Endodermal cell (in vitro differentiated cells): ENCODE measurements around the gene MYO5A. TPM values are rescaled to one million over a fixed set of nuclear protein-coding genes. Genes with fewer than 3 reads are reported as not detected.
"Not testable (repeated sequence)": the region's sequence is repeated elsewhere in the genome, so short reads cannot be mapped to it uniquely, and the experiment has no call there.

Experiments
- DNase-seq: peaks from one replicate; pipeline ENCODE4 v3.0.0-alpha.2; 2017
- H3K27ac ChIP-seq: 2 replicates; pipeline ENCODE4 v1.5.1; 2013; ENCODE audit warnings: mild to moderate bottlenecking, low read depth, low read length, moderate library complexity
- H3K27me3 ChIP-seq: 2 replicates; pipeline ENCODE4 v1.6.1; 2013; ENCODE audit warnings: mild to moderate bottlenecking, low read length, moderate library complexity; ENCODE audit not compliant: insufficient read depth, control insufficient read depth, poor library complexity, severe bottlenecking
- H3K36me3 ChIP-seq: 2 replicates; pipeline ENCODE4 v1.7.0; 2013; ENCODE audit warnings: mild to moderate bottlenecking, low read length, moderate library complexity; ENCODE audit not compliant: control insufficient read depth, insufficient read depth
- H3K4me1 ChIP-seq: one replicate; pipeline ENCODE4 v1.7.0; 2013; ENCODE audit warnings: low read length; ENCODE audit not compliant: control insufficient read depth, insufficient read depth
- H3K4me3 ChIP-seq: 2 replicates; pipeline ENCODE4 v1.5.1; 2013; ENCODE audit warnings: mild to moderate bottlenecking, low read length, moderate library complexity
- H3K9ac ChIP-seq: 2 replicates; pipeline ENCODE4 v1.6.1; 2013; ENCODE audit warnings: mild to moderate bottlenecking, low read length, moderate library complexity; ENCODE audit not compliant: poor library complexity, severe bottlenecking; ENCODE audit errors: extremely low read depth
- H3K9me3 ChIP-seq: 2 replicates; pipeline ENCODE4 v1.6.1; 2013; ENCODE audit warnings: mild to moderate bottlenecking, low read length, moderate library complexity; ENCODE audit not compliant: control insufficient read depth
- H3K27ac Mint-ChIP-seq: 2 replicates; pipeline ENCODE4 v1.8.0; 2020; ENCODE audit warnings: mixed read lengths
- H3K27me3 Mint-ChIP-seq: 2 replicates; pipeline ENCODE4 v1.8.0; 2021; ENCODE audit warnings: mild to moderate bottlenecking, mixed read lengths; ENCODE audit not compliant: insufficient read depth
- H3K36me3 Mint-ChIP-seq: 2 replicates; pipeline ENCODE4 v1.8.0; 2020; ENCODE audit warnings: low read depth, mixed read lengths
- H3K4me1 Mint-ChIP-seq: 2 replicates; pipeline ENCODE4 v1.8.0; 2020; ENCODE audit warnings: mixed read lengths
- H3K4me3 Mint-ChIP-seq: 2 replicates; pipeline ENCODE4 v1.8.0; 2020; ENCODE audit warnings: mild to moderate bottlenecking, moderate library complexity, mixed read lengths
- H3K9me3 Mint-ChIP-seq: 2 replicates; pipeline ENCODE4 v1.8.0; 2020; ENCODE audit warnings: mild to moderate bottlenecking, mixed read lengths
- CTCF ChIP-seq: fragments of 200-600 bp; sonication (generic); conservative IDR thresholded peaks from 2 replicates; pipeline ENCODE4 v1.5.0; 2021; ENCODE audit warnings: antibody characterized with exemption, mild to moderate bottlenecking
- WGBS, 2 experiments: methylation state at CpG; one replicate each; pipeline versions ENCODE4 v1.1.5 to v1.1.7; 2013; ENCODE audit warnings: missing lambda C conversion rate in 2 of 2, mixed read lengths in 1 of 2; ENCODE audit not compliant: insufficient coverage in 1 of 2, insufficient read length in 1 of 2; 5-methylcytosine and 5-hydroxymethylcytosine counted together
- total RNA-seq, 2 donors: library from RNA; stranded (reverse); fragmentation: NEBNext Ultra II Directional in 1 of 2; extraction: Animal tissue kit (Norgen Biotek cat#: 25700) in 1 of 2; gene quantifications; 2 replicates in 1 of 2; 3 replicates in 1 of 2; pipeline ENCODE4 v1.2.1, GENCODE V29; 2021

Gene MYO5A
- total RNA-seq, 2 donors from 2014 or later = 10.0 to 13.1 TPM

GRCh38 chr15:52567871-52568600, 39.4 kb upstream of the MYO5A start:
- Histone ChIP-seq H3K27me3 (no peaks in the 10 kb centered on the region), H3K27ac (peak overlapping the region; percentile 95), H3K4me3 (peak overlapping the region; percentile 85), H3K36me3 (peaks cover 17% of the 10 kb centered on the region), H3K4me1 (no peaks in the 10 kb centered on the region), H3K9me3 (no peaks in the 10 kb centered on the region), H3K9ac (peak overlapping the region; percentile 97)
- H3K27me3 Mint-ChIP-seq = no peaks in the 10 kb centered on the region
- H3K9me3 Mint-ChIP-seq = no peaks in the 10 kb centered on the region
- DNase-seq = peak; percentile 63
- H3K4me1 Mint-ChIP-seq = peaks cover 17% of the 10 kb centered on the region
- TF ChIP-seq CTCF = no peak
- WGBS, 2 experiments = 0 to 2% methylated on average over 16 to 25 of the region's 25 CpGs
- H3K36me3 Mint-ChIP-seq = no peaks in the 10 kb centered on the region
- peak overlapping the region; percentile 98 for H3K4me3 Mint-ChIP-seq
- H3K27ac Mint-ChIP-seq = peak overlapping the region; percentile 99

- DNase-seq = no peak
- H3K4me3 Mint-ChIP-seq = peak overlapping the region; percentile 98
- Histone ChIP-seq H3K27me3 (no peaks in the 10 kb centered on the region), H3K4me3 (peak overlapping the region; percentile 85), H3K4me1 (no peaks in the 10 kb centered on the region), H3K9me3 (no peaks in the 10 kb centered on the region), H3K36me3 (peaks cover 19% of the 10 kb centered on the region), H3K27ac (no peak overlapping the region), H3K9ac (peak overlapping the region; percentile 97)
- no peaks in the 10 kb centered on the region for H3K27me3 Mint-ChIP-seq
- H3K36me3 Mint-ChIP-seq = no peaks in the 10 kb centered on the region
- WGBS, 2 experiments = 88 to 100% methylated on average over 1 to 3 of the region's 4 CpGs
- no peak overlapping the region for H3K27ac Mint-ChIP-seq
- H3K4me1 Mint-ChIP-seq = peaks cover 20% of the 10 kb centered on the region
- no peaks in the 10 kb centered on the region for H3K9me3 Mint-ChIP-seq
- no peak for TF ChIP-seq CTCF
Measured at GRCh38 chr15:52566889-52567288, 38.2 kb upstream of the MYO5A start.

GRCh38 chr15:52565417-52566358, 37.0 kb upstream of the MYO5A start:
- H3K4me1 ChIP-seq, H3K27me3 ChIP-seq, H3K27ac ChIP-seq, H3K9me3 Mint-ChIP-seq, H3K36me3 Mint-ChIP-seq, H3K9ac ChIP-seq, H3K27me3 Mint-ChIP-seq, H3K9me3 ChIP-seq, H3K4me3 ChIP-seq, DNase-seq, H3K4me3 Mint-ChIP-seq: not testable (repeated sequence)
- peaks cover 23% of the 10 kb centered on the region for H3K4me1 Mint-ChIP-seq
- H3K27ac Mint-ChIP-seq = peak overlapping the region; percentile 13
- WGBS, 2 experiments = 91 to 95% methylated on average over 13 of the region's 13 CpGs
- peaks cover 21% of the 10 kb centered on the region for H3K36me3 ChIP-seq
